Activated T-helper 9 cell treated with anti-CD3 and anti-CD28 coated beads, Interleukin-2, amount 50 U/mL, for 16 hours (primary cell): ENCODE measurements around the gene LRRC25.
"Not testable (repeated sequence)": the region's sequence is repeated elsewhere in the genome, so short reads cannot be mapped to it uniquely, and the experiment has no call there.

ENCODE experiments used
- DNase-seq: peaks from one replicate; pipeline ENCODE4 v3.0.0-alpha.2; 2020; ENCODE audit warnings: low read depth

Gene LRRC25

DNA sequence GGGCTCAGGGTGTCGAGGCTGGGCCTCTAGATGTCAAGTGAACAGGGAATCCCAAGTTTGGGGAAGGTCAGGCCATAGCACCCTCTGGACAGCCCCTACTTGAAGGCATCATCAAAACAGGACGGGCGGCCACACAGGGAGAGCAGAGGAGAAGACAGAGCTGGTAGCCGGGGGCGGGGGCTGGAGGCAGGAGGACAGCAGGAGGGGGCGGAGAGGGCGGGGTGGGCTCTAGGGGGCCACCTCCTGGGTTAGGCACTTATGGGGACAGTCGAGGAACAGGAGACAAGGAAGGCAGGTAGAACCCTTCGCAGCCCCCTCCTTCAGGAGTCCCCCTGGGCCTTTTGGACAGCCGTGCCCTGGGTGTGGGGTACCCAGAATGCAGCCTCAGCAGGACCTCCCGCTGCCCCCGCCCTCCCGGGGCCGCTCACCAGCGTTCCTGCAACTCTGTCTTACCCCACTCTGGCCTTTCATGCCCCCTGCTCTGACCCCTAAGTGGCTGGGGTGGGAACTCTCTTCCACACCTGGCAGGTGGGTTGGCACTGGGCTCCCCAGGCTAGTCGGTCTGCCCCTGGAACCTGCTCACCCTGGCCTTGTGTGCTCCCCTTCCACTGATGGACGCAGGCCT is 27.6 kb upstream of the LRRC25 start:
- DNase-seq: no peak

DNA sequence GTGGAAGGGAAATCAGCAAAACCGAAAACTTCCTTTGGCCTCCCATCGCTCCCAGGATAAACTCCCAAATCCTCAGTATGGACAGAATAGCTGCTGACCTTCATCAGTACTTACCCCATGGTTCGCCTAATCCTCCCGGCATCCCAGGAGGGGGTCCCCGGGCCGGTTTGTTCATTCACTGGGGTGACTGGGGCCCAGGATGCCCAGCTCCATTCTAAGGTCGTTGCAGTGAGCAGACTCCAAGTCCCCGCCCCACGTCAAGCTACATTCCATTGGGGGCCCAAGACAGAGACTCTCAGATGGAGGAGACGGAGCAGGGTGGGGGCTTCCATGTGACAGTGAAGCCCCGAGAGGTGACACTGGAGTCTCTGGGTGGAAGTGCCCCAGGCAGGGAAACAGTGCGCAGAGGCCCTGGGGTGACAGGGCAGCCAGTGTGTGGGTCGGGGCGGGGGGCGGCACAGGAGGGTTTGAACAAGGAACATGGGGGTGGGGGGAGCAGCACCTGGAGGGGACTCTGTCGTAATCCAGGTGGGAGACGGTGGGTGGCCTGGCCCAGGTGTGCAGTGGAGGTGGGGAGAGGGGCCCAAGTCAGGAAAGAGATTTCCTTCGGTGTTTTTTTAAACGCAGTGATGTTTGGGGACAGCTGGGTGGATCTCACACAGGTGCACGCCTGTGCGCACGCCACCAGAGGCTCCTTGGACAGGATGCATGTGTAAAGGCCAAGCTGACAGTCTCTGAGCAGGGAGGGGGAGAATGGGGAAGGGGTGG is 26.9 kb upstream of the LRRC25 start:
- no peak for DNase-seq

DNA sequence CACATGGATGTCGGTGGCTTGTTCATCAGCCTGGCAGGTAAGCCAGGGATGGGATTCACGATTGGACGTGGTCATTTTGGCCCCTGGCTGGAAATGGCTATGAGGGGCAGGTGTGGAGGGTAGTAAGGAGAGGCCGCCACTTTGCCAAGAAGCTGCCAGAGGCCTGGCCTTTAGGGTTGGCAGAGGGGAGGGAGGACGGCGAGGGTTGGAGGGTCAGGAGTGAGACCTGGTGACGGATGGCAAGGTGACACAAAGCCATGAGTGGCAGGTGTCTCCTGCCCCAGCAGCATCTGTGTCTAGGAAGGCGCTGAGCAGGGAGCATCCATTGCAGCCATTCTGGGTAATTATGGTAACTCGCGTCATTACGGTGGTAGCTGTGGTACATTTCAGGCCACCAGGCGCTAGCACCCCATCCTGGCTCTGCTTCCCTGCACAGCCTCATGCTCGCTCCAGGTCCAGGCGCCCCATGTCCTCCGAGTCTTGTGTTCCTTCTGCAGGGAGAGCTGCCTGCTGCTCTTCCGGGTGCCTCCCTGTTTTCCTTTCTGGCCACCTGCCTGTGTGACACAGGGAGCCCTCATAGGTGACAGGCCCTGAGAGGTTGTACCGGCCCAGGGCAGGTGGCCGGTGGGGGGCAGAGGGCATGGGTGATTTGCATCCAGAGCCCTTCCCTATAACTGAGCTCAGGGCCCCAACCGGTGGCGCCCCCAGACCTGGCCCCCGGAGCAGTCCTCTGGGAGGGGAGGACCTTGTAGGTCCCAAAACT is 26.0 kb upstream of the LRRC25 start:
- DNase-seq: no peak

DNA sequence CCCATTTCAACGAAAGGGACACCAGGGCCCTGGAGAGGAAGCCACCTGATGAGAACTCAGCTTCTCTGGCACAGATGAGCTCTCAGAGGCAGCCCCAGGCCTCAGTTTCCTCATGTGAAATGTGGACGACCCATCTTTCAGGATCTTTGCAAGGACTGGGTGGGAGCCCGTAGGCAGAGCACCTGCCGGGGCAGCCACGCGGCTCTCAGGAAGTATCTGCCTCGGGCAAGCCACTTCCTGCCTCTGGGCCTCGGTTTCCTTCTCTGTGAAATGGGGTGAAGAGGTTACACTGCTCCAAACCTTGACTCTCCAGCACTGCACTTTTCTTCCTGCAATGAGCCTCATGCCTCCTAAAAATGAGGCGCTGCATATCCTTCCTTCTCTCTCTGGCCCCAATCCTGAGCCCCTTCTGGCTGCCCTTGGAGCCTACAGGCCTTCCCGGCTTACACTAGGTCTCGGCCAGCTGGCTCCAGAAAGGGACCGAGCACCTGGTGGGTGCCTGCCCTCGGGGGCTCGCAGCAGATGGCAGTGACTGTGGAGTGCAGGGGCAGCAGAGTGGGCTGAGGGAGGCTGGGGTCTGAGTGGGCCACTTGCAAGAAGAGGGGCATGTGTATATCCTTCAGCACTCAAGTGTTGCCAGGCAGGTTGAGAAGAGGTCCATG is 25.2 kb upstream of the LRRC25 start:
- no peak for DNase-seq

DNA sequence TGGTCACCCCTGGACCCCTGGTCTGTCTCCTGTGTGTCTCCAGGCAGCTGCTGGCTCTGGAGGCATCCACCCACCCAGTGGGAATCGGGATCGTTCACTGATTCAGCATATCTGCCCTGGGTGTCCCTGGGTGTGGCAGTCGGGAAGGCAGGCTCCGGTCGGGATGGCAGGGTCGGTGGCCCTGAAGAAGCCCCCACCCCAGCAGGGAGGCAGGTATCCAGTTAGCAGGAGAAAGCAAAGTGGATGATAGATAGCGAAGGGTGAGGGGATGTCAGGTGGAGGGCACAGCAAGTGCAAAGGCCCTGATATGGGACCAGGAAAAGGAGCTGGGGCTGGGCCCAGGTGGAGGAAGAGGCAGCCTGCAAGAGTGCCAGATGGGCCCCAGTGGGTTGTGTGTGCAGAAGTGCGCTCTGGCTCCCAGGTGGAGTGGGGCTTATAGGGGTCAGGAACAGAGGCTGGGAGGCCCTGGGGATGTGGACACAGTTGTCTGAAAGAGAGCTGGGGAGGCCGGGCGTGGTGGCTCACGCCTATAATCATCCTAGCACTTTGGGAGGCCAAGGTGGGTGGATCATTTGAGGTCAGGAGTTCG is 24.0 kb upstream of the LRRC25 start:
- no peak for DNase-seq

DNA sequence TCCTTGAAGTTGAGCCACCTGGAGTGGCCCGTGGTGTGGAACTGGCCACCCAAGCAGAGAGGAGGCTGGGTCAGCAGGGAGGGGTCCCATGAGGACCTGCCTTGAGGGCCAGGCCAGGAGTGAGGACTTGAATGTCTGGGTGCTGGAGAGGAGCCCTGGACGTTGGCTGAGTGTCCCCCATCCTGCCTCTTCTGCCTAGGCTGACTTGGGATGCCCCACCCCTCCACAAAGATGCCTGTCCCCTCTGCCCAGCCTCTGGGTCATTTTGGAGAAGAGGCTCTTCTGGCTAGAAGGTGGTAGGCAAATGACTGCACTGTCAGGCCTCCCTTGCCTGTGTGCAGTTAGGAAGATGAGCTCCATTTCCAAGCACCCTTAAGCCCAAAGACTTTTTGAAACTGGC is 23.5 kb upstream of the LRRC25 start:
- no peak for DNase-seq

DNA sequence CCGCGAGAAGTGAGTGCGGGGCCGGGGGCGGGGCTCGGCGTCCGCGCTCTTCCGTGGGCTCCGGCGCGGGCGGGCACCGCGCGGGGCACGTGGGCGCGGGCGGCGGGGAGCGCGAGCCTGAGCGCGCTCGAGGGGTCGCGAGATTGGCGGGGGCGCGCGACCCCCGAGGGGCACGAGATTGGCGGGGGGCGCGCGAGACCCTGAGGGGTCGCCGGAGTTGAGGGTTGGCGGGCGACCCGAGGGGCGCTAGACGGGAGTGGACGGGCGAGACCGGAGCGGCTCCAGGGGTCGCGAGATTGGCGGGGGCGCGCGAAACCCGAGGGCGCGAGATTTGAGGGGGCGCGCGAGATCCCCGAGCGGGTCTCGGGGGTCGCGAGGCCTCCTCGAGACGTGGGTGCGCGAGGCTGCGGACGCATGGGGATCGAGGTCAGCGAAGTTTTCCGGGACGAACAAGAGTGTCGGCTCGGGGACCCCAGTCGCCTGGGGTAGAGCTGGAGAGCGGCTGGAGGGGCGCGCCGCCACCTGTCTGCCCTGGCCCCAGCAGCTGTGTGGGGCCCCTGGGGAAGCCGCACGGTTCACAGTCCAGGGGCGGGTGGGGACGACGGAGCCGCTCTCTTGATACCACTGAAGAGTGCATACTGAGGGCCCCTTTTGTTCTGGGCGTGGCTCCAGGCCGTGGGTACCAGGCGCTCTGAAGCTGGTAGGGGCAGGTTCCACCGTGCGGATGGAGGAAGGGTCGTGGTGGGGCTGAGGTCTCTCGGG is 22.5 kb upstream of the LRRC25 start:
- DNase-seq: peak; percentile 44

DNA sequence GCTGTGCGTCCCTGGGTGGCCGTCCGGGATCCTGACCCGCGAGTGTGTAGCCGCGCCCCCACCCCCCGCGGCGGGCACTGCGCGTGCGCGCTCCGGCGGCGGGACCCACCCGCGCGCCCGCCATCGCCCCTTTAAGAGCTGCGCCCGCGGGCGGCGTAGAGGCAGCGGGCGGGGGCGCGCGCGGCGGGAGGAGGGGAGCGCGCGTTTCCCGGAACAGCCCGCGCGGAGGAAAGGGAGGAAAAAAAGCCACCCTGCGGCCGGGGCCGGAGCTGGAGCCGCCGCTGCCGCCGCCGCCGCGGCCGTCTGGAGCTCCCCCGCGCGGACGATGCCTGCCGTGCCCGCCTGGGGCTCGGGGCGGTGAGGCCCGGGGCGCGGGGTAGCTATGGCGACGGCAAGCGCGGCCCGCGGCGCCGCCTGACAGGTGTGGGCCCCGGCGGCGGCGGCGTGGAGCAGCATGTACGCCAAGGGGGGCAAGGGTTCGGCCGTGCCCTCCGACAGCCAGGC is 21.8 kb upstream of the LRRC25 start, which contains the start of gene SSBP4:
TSS of gene SSBP4 (plus strand) at position 204 of the 504 bp plus-strand sequence. CDS start at position 455, 251 bp downstream.
- DNase-seq: peak; percentile 62

DNA sequence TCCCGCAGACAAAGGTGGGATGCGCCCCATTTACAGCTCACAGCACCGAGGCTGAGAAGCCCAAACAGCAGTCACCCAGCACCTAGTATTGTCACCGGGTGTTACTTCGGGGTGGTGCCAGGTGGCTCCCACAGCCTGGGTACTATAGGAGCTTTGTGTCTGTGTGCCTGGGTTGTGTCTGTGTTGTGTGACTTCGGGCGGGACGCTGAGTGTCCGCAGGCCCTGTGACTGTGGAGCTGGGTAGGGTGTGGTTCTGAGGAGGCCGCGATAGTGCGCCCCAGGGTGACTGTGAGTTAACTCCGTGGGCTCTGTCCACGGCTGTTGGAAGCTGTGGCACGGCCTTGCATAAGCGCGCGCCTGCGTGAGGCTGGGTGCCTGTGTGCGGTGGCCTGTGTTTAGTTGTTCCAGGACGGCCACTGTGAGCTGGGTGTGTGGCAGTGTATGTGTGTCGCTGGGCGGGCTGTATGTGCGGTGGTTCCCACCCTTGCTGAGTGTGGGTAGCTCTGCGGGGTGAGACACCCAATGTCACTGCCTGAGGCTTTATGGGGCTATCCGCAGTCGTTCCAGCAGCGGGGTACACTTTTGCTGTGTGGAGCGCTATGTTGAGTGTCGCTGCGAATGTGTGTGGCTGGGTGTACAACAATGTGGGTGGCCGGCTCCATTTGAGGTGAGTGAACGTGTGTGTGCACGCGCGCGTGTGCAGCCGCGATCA is 21.2 kb upstream of the LRRC25 start:
- DNase-seq: no peak

DNA sequence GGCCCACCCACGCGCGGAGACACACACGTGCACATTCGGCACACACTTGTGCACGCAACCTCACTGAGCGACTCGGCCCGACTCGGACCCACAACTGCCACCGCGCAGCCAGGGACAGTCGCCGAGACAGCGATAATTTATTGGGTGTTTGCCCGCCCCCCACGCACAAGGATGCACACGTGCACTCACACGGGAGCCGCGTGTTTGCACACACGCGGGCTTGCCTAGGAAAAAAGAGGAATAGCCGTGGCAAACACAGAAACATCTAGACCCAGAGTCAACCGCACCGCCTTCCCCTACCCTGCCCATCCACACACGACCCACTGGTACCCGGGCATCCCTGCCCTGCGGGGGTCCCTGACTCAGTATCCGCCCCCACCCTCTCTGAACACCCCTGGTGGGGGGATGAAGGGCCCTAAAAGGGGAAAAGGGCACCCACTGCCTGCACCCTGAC is 20.6 kb upstream of the LRRC25 start:
- DNase-seq: no peak

DNA sequence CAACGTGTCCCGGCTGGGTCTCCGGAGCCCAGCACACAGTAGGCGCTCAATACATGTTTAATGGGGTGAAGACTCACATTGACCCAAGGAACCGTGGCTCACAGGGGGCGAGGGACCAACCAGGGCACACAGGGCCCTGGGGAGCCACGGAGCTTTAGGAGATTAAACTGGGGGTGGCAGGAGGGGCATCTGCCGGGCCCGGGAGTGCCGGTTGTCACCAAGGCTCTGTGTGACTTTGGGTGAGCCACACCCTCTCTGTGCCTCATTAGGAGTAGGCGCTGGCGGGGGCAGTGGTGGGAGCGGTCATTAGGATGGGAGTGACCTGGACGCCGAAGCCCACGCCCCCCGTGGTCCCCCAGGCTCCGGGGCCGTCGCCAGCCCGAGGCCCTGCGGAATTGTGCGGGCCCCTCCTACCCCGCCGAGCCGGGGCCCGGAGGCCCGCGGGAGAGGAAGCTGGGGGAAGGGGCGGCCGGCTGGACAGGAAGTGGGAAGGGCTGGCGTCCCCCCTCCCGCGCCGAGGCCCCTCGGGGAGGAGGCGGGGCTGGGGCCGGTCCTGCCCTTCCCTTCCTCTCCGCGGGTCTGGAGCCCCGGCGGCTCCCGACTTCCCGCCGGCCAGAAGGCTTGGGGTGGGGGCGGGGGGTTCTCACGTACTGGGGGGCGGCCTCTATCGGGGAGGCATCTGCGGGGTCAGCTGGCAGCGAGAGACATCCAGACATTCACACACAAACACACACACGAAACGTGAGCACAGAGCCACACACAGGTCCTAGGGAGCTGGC is 20.0 kb upstream of the LRRC25 start:
- no peak for DNase-seq

DNA sequence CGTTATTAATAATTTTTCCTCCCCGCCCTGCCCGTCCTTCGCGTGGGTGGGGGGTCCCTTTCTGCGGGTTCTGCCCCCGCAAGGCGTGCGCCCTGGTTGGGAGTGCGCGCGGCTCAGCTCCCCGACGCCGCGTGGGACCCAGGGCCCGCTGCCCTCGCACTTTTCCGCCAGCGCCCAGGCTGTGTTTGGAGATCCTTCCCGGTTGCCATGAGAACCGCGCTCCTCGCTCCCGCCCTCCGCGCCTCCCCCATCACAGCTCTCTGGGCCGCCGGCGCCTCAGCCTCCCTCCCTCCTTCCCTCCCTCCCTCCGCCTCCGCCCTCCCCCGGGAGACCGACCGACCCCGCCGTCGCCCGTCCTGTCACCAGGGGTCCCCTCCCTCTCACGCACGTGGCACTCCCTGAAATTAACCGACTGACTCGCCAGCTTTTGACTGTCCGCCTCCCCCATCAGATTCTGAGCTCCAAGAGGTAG is 19.4 kb upstream of the LRRC25 start:
- DNase-seq: peak; percentile 55

DNA sequence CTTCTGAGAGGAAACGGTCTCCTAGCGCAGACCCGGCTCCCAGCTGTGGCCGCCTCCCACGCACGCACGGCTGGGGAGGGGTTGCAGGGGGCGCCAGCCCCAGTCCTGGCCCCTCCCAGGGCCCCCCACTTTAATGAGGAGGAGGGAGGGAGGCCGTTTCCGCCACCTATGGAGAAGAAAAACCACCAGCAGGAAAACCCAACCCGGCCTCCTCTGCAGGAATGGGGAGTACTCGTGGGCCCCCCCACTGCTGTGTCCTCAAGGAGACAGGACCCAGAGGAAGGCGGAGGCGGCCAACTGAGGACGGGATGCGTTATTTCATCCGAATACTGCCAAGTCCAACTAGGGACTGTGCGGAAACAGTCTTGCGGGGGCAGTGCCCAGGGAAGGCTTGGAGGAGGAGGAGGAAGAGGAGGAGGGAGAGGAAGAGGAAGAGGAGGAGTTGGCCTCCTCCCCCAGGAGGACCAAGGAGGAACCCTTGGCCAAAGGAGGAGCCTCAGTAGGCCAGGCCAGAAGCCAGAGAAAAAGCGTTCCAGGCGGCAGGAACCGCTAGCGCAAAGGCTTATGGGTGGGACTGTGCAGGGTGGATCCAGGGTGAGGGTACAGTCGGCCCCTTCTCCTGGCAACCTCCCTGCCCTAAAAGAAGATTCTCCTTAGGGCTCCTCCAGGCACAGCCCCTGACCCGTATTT is 17.9 kb upstream of the LRRC25 start:
- no peak for DNase-seq

DNA sequence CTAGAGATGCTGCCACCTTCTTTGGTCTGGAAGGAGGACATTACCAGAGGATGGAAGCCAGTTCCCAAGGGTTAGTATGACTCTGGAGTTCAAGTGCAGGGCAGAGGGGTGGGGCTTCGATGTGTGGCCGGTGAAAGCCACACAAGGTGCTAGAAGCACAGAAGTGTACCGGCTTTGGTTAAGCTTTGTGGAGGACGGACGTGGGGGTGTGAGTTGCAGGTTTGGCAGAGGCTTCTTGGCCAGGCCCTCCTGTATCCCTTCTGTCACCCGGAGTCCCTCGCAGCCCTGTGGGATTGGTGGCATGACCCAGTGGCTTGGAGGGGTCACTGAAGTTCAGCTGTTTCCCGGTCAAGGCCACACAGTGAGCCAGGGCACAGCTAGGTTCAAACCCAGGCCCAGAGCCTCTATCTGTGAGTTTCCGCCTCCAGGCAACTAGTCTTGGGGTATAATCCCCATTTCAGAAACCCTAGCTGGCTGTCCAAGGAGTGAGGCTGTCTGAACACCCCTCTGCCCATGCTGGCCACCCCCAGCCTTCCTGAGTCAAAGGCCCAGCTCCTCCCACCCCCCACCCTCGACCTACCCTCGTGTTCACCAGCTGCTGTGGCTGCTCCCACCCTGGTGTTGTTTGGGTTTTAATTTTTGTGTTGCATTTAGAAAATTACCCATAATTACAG is 17.2 kb upstream of the LRRC25 start:
- no peak for DNase-seq

DNA sequence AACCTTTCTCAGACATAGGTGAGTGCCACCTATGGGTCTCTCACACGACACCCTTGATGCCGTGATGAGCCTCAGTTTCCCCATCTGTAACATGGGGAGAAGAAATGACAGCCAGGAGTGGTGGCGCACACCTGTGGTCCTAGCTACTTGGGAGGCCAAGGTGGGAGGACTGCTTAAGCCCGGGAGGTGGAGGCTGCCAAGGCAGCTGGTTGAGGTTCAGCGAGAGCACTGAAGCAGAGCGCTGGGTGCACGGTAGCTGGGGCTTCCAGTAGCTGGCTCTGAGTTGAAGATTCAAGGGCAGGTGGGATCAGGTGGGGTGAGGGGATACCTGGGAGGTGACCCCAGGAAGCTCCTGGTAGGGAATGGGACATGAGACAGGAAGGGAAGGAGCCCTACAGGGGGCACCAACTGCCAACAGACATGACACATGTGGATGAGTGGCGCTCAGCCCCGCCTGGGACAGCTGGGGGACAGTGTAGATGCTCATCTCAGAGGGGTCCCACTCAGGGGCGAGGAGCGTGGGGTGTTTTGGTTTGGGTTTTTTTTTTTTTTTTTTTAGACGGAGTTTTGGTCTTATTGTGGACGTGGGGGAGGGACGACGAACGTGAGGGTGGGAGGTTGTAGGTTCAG is 15.3 kb upstream of the LRRC25 start:
- no peak for DNase-seq

DNA sequence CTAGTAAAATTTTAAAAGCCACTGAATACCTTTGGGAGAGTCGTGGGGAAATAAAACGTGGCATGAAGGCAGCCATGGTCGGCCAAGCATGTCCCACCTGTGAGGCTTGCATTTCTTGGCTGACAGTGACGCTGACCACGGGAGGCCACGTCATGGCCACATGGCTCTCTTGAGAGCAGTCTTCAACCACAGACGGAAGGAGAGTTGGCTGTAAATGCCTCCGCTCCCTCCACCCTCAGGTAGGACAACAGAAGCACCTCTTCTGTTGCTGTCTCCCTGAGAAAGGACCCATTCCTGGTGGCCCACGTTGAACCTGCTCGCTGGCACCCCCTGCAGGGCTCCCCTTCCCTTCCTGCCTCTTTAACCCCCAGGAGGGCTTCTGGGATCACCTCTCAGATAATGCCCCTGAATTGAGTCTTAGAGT is 10.6 kb upstream of the LRRC25 start:
- DNase-seq: no peak

DNA sequence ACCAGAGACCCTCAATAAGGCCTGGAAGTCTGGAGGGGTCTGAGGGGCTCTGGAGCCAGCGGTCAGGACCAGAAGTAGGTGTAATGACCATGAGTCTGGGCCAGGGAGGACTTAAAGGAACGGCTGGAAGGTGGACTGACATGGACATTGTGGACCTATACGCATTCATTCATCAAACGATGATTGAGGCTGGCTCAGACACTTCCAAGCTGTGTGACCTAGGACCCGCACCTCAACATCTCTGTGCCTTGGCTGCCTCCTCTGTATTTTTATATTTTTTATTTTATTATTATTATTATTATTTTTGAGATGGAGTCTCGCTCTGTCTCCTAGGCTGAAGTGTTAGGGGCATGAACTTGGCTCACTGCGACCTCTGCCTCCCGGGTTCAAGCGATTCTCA is 9.3 kb upstream of the LRRC25 start:
- no peak for DNase-seq

DNA sequence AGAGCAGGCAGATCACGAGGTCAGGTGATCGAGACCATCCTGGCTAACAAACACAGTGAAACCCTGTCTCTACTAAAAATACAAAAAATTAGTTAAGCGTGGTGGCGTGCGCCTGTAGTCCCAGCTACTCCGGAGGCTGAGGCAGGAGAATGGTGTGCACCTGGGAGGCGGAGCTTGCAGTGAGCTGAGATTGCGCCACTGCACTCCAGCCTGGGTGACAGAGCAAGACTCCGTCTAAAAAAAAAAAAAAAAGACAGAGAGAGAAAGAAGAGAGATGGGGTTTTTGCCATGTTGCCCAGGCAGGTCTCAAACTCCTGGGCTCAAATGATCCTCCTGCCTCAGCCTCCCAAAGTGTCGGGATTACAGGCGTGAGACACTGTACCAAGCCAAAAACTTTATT is 8.3 kb upstream of the LRRC25 start:
- not testable (repeated sequence) for DNase-seq
